Ramos (cell line): Measurements from ENCODE around the gene DLG2.

ENCODE experiments used
- in situ Hi-C: fragments of 300-500 bp; cut with MboI; formaldehyde crosslinking; loops from one replicate; pipeline ENCODE4 v1.14.3; 2022; ENCODE audit warnings: low sequenced_read_pairs; ENCODE audit not compliant: unreplicated experiment

The DLG2 gene

GRCh38 chr11:84273541-84273940, 1353.6 kb downstream of the DLG2 start:
- in situ Hi-C loops: no loop called here

GRCh38 chr11:84270466-84270865, 1356.7 kb downstream of the DLG2 start:
- in situ Hi-C loops: no loop called here

GRCh38 chr11:84264066-84264465, 1363.1 kb downstream of the DLG2 start:
- in situ Hi-C loops: no loop called here

- in situ Hi-C loops: no loop called here
These were observed 1365.4 kb downstream of the DLG2 start for GRCh38 chr11:84261707-84262106.

- in situ Hi-C loops: no loop called here
These were observed 1366.3 kb downstream of the DLG2 start for GRCh38 chr11:84260862-84261261.

- in situ Hi-C loops: no loop called here
These were observed 1370.5 kb downstream of the DLG2 start for GRCh38 chr11:84256618-84257017.

- in situ Hi-C loops: no loop called here
These were observed 1371.7 kb downstream of the DLG2 start for GRCh38 chr11:84255483-84255882.

GRCh38 chr11:84250834-84251613, 1376.1 kb downstream of the DLG2 start:
- in situ Hi-C loops: no loop called here

GRCh38 chr11:84249344-84250135, 1377.6 kb downstream of the DLG2 start:
- in situ Hi-C loops: no loop called here

GRCh38 chr11:84247926-84248325, 1379.2 kb downstream of the DLG2 start:
- in situ Hi-C loops: no loop called here

- in situ Hi-C loops: no loop called here
These were observed 1380.0 kb downstream of the DLG2 start for GRCh38 chr11:84247129-84247528.

GRCh38 chr11:84243629-84244263, 1383.4 kb downstream of the DLG2 start:
- in situ Hi-C loops: no loop called here

GRCh38 chr11:84241343-84242131, 1385.6 kb downstream of the DLG2 start:
- in situ Hi-C loops: no loop called here

GRCh38 chr11:84240847-84241246, 1386.3 kb downstream of the DLG2 start:
- in situ Hi-C loops: no loop called here

GRCh38 chr11:84236436-84236835, 1390.7 kb downstream of the DLG2 start:
- in situ Hi-C loops: no loop called here

GRCh38 chr11:84234462-84235202, 1392.5 kb downstream of the DLG2 start:
- in situ Hi-C loops: no loop called here

GRCh38 chr11:84234011-84234410, 1393.1 kb downstream of the DLG2 start:
- in situ Hi-C loops: no loop called here

- in situ Hi-C loops: no loop called here
These were observed 1394.6 kb downstream of the DLG2 start for GRCh38 chr11:84232511-84232910.

GRCh38 chr11:84230402-84230801, 1396.7 kb downstream of the DLG2 start:
- in situ Hi-C loops: no loop called here
